GM18858 (cell line): ENCODE measurements around the gene GDPD5.

Experiments
- ATAC-seq: cut with Tn5 transposase; IDR thresholded peaks from one replicate; pipeline ENCODE4 v1.9.1; 2021; ENCODE audit not compliant: unreplicated experiment

The GDPD5 gene

DNA sequence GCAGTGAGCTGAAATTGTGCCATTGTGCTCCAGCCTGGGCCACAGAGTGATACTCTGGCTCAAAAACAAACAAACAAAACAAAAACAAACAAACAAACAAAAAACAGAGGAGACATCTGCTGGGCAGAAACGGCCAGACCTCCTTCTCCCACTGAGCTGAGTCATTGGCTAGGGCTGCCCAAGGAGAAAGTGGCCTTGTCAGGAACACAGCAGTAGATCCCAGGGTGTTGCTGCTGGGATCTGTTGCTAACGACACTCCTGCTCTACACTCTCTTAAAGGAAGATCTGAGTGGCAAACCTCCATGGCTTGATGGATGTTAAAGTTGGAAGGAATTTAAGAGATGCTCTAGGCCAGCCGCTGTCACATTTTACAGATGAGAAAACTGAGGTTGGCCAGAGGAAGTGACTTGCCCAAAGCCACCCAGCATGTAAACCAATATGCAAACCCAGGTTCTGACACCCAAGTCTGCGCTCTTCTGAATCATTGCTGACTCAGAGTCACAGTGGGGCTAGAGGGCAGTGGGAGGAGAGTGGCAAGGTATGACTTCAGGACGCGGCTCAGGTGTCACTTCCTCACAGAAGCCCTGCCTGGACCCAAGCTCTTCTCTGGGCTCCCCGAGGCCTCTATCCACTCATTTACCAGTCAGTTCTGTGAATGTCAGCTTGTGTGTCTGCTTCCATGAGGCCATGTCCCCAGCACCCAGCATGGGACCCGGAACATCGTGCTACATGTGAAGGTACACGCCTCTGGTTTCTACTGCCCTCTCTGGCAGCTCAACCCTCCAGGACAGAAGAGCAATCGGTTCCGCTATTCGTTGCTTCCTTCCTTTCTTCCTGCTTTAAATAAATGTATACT, 11.3 kb upstream of the GDPD5 start:
- ATAC-seq = peak; percentile 65

DNA sequence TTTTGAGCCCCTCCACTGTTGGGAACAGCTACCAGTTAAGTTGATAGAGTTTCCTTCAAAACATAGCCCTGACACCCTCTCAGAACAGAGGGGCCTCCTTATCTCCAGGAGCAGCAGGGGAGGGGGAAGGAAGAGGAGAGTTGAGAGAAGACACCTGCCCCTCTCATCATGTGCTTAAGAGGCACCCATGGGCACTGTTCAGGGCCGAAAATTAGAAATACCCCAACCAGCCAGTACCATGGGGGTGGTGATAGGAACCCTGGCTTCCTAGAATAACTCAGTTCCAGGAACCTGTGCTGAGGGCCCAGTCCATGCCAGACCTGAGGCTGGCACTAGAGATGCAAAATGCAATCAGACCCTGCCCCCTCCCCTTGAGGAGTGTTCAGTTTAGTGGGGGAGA, 9.3 kb upstream of the GDPD5 start:
- no peak for ATAC-seq

DNA sequence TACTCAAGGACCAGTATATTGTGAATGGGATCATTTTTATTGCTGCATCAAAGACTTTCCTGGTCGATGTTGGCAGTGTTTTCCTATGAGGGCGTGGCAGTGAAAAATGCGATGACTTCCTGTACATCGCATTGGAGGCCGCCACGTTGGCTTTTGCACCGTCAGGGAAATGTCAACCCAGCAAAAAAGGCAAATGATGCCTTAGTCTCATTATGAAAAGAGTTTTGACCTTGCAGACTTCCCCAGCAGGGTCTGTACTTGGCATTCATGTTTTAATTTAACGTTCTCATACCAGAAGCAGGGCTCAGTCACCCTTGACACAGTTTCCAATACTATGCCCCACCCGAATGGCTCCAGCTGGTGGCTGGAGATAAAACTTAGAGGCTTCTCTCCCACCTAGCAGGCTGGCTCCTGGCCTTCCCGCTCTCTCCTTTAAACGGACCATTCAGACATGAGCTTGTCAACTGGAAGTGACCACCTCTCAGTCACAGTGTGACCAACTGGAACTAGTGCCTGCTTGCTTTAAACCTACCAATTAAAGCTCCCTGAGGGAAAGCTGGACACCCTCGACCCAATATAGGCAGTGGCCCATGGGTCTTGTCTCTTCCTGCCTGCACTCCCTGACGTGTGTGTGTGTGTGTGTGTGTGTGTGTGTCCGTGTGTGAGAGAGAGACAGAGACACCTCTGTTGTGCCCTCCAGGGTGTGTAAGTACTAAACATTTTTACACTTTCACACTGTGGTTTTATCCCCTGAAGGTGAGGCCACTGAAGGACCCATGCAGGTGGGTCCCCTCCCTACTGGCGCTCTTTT, 8.7 kb upstream of the GDPD5 start:
- no peak for ATAC-seq

DNA sequence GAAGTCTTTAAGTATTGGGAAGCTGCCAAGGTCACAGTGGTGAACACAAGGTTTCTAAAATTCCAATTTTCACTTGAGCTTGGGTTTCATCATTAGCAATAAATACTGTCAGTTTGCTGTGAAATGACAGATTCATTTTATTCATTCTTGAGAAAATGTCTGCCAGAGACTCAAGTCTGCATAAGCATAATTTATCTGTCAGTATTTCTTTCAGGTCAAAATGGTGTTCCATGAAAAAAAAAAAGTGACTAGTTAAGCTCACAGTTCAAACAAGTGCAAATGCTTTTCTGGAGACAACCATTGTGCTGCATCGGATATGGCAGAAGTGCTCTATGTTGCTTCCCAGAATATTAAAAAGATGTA, 8.1 kb upstream of the GDPD5 start:
- ATAC-seq = no peak

DNA sequence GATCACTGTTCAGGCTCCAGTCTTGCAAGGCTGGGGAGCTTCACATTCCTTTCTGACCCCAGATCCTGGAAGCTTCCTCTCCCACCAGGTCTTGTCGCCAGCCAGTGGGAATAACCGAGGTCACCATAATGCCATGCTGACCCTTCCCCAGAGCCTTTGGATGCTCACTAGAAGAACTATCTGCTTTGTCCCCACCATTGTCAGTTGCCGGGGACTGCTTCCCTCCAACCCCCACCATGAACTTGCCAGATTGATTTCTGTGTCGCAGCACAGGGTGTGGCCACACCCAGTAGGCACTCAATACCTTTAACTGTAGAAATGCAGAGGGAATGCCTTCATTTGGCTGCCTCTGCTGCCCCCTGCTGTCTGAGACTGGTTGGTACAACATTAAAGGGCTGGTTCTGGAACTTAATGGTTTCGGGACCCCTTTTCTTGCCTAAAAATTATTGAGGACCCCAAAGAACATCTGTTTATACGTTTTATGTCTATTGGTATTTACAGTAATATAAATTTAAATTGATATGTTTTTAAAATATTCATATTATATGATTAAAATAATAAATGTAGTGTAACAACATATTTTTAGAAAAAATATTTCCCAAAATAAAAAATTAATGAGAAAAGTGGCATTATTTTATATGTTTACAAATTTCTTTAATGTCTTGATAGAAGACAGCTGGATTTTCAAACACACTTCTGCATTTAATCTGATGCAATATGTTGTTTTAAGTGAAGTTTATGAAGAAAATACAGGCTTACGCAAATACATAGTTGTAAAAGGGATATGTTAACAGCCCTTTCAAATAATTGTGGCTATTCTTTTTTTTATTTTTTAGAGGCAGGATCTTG, 6.7 kb upstream of the GDPD5 start:
- ATAC-seq = no peak

DNA sequence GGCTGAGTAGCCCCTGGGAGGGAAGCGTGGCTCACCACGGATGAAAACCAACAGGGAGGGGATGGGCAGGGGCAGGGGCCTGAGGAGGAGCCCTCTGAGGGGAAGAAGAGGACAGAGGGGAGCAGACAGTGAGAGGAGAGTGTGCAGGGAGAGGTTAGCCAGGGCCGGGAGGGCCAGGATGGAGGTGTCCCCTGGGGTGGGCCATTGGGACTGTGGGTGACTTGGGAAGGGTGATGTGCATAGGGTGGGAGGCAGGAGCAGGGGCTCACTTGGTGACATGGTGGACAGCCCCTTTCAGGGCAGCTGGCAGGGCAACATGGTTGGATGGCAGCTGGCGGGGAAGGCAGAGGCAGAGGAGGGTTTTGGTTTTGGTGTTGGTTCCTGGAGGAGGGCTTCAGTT, 5.6 kb upstream of the GDPD5 start:
- ATAC-seq = no peak

DNA sequence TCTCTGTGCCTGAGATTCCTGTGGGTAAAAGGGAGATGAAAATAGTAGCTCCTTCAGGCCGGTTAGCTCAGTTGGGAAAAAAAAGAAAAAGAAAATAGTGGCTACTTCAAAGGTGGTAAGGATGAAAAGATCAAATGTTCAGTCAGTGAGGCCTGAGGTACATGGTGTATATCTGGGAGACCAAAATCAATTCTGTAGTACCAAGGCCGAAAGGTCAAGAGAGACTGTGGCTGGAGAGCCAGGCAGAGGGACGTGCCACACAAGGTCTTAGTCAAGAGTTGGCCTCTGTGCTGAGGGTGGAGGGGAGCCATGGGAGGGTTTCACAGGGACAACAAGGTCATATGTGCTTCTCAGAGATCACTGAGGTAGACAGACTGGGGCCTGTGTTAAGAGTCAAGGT, 4.8 kb upstream of the GDPD5 start:
- no peak for ATAC-seq

DNA sequence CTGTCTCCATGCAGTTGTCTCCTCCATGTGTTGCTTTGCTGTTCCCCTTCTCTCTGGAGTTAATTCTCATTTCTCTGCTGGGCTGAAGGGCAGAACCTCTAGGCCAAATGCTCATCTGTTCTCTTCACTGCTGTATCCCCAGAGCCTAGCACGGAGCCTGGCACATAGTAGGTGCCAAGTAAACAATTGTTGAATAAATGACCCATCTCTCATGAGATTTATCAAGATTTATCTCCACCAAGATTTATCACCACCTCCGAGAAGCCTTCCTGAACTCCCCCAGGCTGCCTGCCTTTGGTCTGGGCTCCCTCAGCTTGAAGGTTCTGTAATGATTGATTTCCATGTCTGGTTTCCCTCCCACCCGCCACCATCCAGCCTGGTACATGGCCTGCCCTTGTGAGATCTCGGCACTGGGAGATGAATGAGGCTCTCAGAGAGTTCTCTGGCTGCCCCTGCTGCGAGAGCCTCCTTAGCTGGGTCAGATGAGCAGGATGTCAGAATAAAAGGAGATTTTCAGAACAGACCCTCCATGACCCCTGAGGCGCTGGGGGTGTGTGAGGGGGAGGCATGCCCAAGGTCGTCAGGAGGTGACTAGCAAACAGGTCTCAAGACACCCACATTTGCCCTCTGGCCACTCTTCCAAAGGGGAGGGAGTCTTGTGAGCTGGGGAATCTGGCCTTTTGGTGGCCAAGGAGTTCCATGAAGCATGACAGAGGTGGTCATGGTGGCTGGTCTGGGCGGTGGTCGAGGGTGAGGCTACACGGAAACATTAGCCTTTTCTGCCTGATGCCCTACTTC, 2.4 kb upstream of the GDPD5 start:
- ATAC-seq = no peak

DNA sequence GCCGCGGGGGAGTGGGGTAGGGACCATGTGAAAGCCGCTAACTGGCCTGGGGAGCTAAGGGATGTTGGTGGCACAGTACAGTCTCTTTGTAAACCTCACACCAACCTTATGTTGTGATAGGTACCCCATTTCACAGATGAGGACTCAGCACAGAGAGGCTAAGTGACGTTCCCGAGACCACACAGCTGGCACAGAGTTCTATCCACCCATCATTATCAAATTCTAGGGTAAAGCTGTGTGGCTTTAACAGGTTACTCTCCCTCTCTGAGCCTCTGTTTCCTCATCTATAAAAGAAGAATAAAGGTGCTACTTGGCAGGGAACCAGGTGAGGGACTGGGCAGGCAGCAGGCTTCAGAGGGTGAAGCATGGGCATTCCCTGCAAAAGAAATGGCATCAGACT, 1.4 kb upstream of the GDPD5 start:
- ATAC-seq = no peak

DNA sequence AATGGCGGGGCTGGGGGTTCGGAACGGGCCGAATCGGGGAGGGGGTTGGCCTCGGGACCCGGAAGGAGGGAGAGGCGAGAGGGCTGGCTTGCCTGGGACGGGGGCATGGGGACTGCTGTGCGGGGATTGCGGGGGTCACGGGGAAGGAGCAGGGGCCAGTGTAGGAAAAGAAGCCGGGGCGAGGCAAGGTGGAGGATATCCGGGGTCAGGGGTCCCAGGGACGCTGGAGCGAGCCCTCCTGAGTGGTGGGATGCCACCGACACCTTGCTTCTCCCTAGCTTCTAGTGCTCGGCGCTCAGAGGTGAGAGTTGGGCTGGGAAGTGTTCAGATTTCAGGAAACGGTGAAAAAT, 426 bp upstream of the GDPD5 start:
- ATAC-seq = no peak

DNA sequence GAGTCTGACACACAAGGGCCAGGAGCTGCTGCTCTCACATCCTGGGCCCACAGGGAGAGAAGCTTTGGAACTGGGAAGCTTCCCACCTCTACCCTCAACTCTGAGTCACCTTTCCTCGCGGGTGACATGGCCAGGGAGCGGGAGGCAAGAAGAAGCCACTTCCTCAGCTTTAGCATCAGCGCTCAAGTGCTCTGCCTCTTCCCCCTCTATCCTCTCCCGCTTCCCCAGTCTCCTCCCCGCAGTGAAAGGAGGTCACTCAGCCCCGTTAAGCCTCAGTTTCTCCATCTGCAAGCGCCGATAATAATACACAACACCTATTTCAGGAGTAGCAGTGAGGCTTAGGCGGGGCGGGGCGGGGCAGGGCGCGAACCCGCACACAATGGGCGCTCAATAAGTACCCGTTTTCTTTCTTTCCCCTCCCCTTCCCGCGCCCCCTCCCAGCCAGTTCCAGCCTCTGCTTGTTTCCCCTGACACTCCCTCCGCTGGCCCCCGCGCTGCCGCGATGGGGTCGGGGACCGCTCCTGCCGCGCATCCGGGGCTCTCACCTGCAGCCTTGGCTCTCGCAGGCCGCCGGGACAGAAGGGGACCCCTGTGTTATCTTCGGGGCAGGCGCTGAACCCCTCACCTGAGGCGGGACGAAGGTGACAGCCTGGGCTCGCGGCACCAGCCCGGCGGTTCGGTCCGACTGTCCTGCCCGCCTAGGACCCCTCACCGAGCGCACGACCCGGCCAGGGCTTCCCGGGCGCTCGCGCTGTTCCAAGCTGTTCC, 892 bp downstream of the GDPD5 start:
- ATAC-seq = no peak

DNA sequence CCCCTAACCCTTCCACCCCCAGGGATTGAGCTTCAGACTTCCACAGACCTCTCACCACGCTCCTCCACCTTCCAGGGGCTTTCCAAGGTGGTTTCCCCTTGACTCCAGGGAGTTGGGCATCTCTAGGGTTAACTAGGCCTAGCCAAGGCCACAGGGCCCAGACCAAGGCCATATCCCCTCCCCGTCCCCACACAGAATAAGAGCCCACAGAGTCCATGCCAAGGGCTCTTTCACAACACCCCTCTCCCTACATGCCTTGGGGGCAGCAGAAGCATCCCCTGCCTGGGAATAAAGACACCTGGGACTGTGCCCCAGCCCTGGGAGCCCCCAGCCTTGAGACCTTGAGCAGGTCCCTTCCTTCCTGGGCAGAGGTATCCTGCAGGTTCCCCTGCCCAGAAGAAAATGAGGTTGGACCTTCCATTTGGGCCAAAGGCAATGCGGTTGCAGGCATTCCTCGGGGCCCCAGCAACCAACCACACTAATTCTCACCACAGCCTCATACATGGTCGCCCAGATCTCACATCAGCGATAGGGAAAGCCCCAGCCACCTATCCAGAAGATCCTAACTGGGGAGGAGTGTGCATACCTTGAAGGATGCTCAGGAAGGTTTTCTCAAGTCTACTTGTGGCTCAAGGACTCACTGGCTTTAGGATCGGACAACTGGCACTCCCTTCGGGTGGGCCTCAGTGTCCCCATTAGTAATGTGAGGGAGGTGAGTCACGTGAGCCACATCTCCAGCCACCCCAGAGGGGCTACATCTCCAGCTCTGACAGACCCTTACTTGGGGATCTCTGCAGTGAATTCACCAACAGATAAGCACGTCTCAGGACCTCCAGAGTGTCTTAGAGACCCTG, 1.7 kb downstream of the GDPD5 start:
- no peak for ATAC-seq

DNA sequence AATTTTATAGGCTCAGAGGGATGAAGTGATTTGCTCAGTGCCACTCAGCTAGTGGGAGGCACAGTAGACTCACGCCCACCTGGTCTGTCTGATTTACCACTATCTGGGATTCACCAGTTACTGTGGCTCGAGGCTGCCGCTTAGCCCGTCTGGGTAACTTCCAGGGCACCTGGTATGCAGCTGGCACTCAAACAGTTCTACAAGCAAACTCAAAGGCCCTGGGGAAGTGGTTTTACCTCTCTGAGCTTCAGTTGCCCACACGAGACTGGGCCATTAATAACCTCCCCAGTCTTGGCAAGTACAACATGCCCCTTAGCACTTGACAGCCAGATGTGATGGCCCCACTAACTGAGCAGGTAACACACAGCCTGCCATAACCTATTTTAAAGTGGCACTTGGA, 2.6 kb downstream of the GDPD5 start:
- no peak for ATAC-seq

DNA sequence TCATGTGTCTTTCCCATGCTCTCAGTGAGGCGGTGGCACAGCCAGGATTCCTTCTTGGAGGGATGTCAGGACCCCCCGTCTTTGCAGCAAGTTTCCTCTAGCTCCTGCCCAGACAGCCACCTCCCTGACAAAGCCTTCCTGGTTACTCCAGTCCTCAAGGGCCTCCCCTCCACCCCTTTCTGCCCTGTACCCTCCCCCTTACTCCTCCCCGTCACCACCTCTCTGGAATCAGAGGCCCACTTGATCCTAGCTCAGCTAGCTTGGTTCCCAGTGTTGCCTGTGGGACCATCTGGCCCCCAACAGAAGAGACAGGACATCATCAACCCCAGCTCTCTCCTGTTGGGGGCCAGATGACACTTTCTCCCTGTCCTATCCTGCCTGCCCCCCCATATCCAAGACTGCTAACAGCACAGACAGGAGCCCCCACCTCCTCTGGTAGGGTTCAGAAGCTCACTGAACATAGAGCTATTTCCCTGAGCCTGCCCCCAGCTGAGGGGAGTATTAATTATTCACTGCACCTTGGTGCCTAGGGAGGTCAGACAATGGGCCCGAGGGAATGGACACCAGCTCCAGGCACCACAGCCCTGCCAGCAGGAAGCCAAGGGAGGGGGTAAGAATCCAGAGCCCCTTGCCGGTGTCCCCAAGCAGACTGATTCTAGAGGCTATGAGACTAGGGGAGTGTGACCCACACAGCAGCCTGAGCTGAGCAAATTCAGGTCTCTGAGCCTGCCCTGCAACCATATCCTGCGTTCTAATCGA, 3.3 kb downstream of the GDPD5 start:
- ATAC-seq = no peak

DNA sequence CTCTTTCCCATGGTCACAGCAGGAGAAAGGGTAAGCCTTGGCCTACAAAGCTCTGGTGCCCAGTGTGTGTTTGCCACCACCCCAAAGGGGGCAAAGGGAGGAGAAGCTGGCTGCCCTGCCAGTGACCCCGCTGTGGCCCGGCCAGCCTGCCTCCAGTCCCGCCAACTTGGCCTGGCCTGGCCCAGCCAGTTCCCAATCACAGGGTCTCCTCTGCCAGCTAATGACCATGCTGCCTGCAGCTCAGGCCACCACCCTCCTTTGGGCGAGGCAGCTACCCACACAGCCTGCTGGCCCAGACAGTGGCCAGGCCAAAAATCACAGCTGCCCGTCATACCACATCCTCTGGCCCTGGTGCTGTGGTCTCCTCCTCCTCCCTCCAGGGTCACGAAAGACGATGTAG, 5.1 kb downstream of the GDPD5 start:
- ATAC-seq = no peak

DNA sequence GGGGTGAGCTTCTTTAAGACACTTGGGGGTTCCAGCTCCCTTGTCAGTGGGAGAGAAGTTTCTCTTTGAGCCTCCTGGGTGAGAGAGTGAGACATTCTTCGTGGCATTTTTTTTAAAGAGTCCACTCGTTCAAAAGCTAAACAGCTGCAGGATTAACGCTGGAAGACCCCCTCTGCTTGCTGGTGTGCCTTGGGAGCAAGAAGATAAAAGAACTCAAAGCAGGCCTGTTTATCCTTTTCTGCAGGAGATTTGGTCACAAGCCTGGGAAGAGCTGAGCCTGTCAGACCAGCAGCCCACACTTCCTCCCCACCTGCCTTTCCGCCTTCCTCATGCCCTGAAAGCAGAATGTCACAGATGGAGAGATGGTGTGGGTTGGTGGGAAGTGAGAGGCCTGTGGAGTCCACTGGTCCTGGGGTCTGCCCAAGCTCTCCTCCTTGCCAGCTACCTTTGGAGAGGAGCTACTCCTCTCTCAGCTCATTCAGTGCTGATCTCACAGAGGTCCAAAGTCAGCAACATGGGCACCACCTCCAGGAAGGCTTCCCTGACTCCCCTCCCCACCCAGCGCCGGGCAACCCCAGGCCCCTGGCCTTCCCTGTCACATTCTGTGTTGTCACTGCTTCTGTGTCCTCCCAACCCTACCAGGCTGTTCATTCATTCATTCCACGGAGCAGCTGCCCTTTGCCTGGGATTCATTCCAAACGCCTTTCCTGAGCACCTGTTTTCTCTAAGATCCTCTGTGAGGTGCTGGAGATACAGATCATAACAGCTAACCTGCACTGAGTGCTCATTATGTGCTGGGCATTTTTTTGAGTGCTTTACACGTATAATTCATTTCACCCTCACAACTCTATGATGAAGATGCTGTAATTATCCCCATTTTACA, 6.7 kb downstream of the GDPD5 start:
- ATAC-seq = no peak

DNA sequence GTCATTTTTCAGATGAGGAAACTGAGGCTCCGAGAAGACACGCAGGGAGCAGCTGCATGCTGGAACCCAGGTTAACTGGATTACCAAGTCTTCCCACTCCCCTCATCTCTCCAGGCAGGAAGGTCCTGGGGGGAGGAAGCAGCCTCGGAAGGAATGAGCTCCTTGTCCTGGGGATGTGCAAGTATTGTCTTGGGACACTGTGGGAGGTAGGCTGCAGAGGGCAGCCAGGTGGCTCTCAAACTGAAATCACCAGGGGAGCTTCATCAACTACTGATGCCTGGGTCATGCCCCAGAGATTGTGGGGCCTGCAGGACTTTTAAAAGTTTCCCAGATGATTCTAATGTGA, 7.6 kb downstream of the GDPD5 start:
- no peak for ATAC-seq

DNA sequence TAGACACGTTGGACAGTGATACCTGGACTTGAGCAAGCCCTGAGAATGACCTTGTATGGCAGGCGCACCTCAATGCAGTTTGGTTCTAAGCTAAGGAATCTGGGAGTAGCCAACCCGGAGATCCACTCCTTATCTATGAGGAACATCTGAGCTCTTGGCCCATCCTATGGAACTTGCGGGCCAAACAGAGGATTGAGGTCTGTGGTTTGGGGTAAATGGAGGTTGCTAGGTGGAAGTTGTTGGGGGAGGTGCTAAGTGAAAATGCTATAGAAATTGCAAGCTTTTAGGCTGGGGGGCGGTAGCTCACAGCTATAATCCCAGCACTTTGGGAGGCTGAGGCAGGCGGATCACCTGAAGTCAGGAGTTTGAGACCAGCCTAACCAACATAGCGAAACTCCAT, 8.9 kb downstream of the GDPD5 start:
- ATAC-seq = no peak
